Stimulated activated naive CD8-positive, alpha-beta T cell treated with anti-CD3 and anti-CD28 coated beads, Interleukin-15, amount 100 ng/mL, for 72 hours (primary cell): ENCODE measurements around the gene SLIT3.
A peak's percentile ranks its signal among the peaks of the same experiment; 100 is the strongest.

Experiments
- ATAC-seq: fragments of 150-1000 bp; cut with Tn5 transposase; 2 replicates; pipeline ENCODE4 v1.10.0; 2021; ENCODE audit warnings: mild to moderate bottlenecking, moderate library complexity
- DNase-seq, 2 donors: peaks; one replicate each; pipeline ENCODE4 v3.0.0; 2021 to 2022
- H3K27ac Mint-ChIP-seq, 2 donors: one replicate each; pipeline ENCODE4 v1.8.0; 2022; ENCODE audit warnings: mild to moderate bottlenecking in 2 of 2, mixed read lengths in 2 of 2, moderate library complexity in 2 of 2
- H3K27me3 Mint-ChIP-seq: one replicate; pipeline ENCODE4 v1.8.0; 2022; ENCODE audit warnings: mixed read lengths
- H3K4me1 Mint-ChIP-seq: one replicate; pipeline ENCODE4 v1.8.0; 2022; ENCODE audit warnings: mild to moderate bottlenecking, mixed read lengths
- H3K4me3 Mint-ChIP-seq, 2 donors: one replicate each; pipeline ENCODE4 v1.8.0; 2022; ENCODE audit warnings: mild to moderate bottlenecking in 2 of 2, mixed read lengths in 2 of 2, moderate library complexity in 1 of 2
- H3K9me3 Mint-ChIP-seq, 2 donors: one replicate each; pipeline ENCODE4 v1.8.0; 2022; ENCODE audit warnings: mixed read lengths in 2 of 2

The SLIT3 gene

DNA sequence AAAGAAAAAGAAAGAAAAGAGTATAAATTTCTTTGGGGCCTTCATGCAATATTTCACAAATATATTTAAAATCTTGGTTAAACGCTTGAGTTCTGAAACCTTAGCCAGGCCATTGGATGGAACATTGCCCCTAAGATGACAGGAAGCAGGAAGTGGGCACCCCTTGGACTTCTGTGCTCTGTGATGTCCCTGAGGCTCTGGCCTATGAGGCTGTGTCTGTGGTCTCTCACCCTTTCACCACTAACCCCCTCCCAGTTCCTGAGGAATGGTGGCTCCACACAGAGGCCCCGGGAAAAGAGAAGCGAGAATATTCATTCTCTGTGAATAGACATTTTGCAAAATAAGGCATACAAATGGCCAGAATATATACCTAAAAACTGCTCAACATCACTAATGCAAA, 401.3 kb downstream of the SLIT3 start:
- Mint-ChIP-seq H3K27ac (no peak overlapping the region), H3K27me3 (peaks cover 16% of the 10 kb centered on the region), H3K9me3 (no peaks in the 10 kb centered on the region), H3K4me1 (peaks cover 13% of the 10 kb centered on the region), H3K4me3 (no peak overlapping the region)
- no peak for DNase-seq
- no peak for ATAC-seq

DNA sequence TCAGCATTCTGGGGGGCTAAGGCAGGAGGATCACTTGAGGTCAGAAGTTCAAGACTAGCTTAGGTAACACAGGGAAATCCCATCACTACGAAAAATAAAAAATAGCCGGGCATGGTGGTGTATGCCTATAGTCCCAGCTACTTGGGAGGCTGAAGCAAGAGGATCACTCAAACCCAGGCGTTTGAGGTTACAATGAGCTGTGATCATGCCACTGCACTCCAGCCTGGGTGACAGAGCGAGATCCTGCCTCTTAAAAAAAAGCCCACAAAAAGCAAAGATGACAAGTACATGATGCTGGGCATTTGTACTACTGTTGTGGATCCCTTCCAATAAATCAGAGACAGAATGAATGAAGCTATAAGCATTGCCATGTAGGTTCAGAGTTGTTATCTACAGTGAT, 401.7 kb downstream of the SLIT3 start:
- Mint-ChIP-seq H3K27me3 (peaks cover 16% of the 10 kb centered on the region), H3K4me1 (peaks cover 13% of the 10 kb centered on the region), H3K9me3 (no peaks in the 10 kb centered on the region), H3K4me3 (no peak overlapping the region), H3K27ac (no peak overlapping the region)
- ATAC-seq (no peak), DNase-seq (no peak)

DNA sequence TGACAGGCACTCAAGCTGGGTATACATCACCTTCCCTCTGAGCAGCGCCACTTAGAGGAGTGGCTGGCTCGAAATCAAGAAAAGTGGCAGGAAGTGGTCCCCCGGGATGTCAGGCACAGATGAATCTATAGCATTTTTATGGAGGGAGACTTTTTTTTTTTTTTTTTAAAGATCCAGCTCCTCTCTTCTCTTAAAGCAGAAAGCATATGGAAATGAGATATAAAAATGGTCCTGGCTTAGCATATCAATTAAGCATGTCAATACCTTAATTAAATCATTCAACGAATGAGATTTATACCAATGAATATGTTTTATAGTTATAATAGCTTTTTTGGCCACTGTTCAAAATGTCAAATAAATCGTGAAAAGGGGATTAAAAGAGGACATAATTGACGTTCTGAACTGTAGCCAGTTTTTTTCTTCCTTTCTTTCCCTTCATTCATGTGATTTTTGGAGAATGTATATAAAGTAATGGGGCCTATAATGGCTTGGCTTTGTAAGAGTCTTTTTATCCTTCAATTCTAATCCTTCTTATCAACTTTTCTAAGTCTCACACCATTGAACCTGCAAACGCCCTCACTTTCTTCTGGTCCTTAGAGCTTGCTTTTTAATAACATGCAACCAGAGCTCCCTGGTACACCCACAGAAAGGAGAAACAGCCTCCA, 402.6 kb downstream of the SLIT3 start:
- Mint-ChIP-seq H3K4me3 (no peak overlapping the region), H3K4me1 (peaks cover 13% of the 10 kb centered on the region), H3K27ac (no peak overlapping the region), H3K9me3 (no peaks in the 10 kb centered on the region), H3K27me3 (peaks cover 16% of the 10 kb centered on the region)
- no peak for DNase-seq
- ATAC-seq, result no peak

DNA sequence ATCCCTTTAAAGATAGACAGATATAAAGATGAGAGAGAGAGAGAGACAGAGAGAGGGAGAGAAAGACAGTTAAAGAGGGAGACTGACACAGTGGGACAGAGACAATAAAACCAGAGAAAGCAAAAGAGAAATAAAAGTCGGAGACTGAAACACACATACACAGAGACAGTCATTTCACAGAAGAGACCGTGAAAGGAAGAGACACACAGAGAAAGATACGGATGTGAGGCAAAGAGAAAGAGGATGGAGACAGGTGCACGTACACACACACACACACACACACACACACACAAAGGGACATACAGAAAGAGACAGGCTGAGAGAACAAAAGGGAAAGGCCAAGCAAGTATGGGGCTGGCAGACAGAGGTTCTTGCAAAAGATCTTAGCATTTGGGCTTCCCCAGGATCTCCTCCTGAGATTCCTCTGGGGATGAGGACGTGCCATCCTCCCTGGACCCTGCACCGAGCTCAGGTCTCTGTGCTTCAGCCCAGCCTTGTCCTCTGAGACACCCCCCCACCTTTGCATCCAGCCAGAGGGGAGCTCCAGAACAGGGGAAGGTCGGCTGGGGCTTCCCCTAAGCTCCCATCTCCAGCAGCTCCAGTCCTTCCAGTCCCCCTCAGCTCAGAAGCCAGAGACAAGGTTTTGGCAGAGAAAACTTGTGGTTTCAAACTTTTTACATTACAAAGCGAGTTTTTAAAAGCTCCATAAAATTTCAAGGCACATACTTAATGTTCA, 403.4 kb downstream of the SLIT3 start:
- H3K27me3 Mint-ChIP-seq, result peaks cover 16% of the 10 kb centered on the region
- no peak for DNase-seq
- peaks cover 13% of the 10 kb centered on the region for H3K4me1 Mint-ChIP-seq
- peak overlapping the region in 1 of 2 donors; percentile 14 for H3K27ac Mint-ChIP-seq
- H3K9me3 Mint-ChIP-seq, result no peaks in the 10 kb centered on the region
- no peak overlapping the region for H3K4me3 Mint-ChIP-seq
- no peak for ATAC-seq

DNA sequence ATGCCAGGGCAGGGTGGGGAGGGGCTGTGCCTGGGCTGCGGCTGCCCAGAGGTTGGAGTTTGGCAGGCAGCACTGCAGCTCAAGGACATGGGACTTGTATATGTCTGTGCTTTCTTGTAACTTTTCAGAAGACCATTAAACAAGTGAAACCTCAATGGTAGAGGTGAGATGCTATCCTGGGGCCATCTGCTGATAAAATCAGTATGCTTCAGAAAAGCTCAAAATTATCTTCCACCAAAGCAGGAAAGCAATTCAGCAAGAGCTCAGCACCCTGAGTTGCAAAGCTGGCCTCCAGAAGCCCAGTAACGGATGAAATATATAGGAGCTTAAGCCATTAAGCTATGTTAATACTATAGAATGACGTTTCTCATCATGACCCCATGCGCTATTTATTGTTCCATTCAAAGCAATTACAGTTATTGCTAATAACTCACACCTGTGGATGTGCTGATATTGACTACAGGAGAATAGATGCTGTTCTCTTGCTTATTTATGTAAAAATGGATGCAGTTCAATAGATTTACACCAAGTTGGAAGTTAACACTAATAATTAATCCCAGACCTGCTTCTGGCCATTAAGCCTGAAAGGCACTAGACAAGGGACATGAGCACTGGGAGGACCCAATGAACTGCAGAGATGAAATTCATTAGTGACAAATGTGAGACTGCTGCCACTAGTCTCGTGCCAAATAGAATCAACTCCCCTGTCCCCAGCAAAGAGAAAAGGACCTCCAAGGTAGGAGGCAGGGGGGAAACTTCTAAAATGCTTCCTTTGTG, 405.5 kb downstream of the SLIT3 start:
- H3K4me3 Mint-ChIP-seq, result no peak overlapping the region
- no peaks in the 10 kb centered on the region for H3K9me3 Mint-ChIP-seq

DNA sequence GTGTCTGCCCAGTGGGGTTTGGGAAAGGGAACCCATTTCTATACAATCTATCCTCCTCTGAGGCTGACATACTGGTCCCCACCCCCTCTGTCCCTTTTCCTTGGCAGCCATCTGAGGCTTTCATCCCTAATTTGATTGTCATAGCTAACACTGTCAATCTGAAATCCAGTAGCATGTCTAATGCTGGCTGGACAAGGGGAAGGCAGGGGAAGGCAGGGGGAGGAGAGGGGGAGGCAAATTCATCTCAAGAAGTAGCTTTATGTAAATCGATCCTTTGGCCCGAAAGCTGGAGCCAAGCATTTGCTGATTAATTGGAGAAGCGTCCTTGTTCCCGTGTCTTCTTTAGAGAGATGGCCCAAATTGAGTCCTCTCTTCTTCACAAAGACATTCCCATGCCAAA, 407.7 kb downstream of the SLIT3 start:
- ATAC-seq (no peak), DNase-seq (no peak)
- Mint-ChIP-seq H3K9me3 (no peaks in the 10 kb centered on the region), H3K27me3 (peaks cover 27% of the 10 kb centered on the region), H3K27ac (no peak overlapping the region), H3K4me3 (no peak overlapping the region), H3K4me1 (no peaks in the 10 kb centered on the region)

More for the DNA sequence above, 405.5 kb downstream of the SLIT3 start:
- ATAC-seq (no peak), DNase-seq (no peak)
- Mint-ChIP-seq H3K27me3 (peaks cover 27% of the 10 kb centered on the region), H3K4me1 (peaks cover 13% of the 10 kb centered on the region), H3K27ac (peak overlapping the region in 1 of 2 donors; percentile 50)

DNA sequence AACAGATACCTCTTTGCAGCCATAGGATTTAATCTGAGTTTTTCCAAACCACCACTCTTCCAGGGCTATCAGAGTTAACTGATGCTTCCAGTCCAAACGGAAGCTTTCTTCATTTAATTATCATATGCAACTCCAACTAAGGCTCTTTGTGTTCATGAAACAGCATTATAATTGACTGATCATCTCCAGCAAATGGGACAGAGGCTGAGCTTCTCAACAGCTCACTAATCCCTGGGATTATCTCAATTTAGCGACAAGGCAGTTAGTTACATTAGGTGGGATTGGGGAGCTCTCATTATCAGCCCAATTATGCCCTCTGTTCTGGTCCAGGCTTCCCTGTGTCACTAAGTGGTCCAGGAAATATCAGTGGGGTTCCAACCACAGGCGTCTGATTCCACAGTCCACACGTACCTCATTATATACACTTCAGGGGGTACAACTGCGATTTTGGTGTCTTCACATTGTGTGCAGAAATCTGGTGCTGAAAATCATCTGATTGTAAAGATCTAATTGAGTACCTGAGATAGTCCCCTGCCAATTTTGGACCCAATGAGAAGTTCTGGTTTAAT, 408.2 kb downstream of the SLIT3 start:
- Mint-ChIP-seq H3K27me3 (peaks cover 27% of the 10 kb centered on the region), H3K27ac (no peak overlapping the region), H3K9me3 (no peaks in the 10 kb centered on the region), H3K4me1 (no peaks in the 10 kb centered on the region), H3K4me3 (no peak overlapping the region)
- ATAC-seq (no peak), DNase-seq (no peak)

DNA sequence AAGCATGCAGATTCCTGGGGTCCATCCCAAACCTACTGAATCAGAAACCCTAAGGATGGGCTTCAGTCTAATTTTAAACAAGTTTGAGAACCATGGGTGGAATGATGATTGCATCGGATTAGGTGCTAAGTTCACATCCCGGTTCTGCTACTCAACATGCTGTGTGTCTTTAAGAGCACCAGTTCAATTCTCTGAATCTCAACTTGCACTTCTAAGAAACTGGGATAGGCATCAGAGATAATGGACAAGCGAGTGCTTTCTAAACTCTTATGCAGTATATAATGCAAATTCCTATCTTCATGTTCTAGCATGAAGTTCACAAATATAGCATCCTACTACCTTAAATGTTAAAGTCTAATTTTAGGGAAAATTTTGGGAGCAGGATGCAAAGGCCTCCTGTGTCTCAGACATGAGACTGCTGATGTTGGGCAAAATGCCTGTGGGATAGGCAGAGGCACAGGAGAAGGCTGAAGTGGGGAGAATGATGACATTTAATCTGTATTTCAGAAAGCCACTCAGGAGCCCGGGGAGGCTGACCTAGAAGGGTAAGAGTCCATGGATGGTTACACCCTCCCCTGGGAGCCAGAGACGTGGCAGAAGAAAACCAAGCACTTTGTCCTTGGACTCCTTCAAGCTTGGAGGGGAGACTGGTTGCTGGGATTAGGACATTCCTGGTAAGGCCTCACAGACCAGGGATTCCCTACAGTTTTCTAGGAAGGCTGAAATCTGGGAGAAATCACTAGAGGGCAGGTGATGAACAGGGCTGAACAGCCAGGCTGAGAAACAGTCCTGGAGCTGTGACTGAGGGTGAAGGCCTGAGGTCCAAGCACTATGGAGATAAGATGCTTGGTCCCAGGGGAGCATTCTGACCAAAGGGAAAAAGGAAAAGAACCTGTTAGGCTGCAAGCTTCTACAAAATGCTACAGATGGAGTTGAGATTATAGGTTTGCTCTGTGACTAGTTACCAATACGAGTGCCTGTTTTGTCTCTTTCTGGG, 409.8 kb downstream of the SLIT3 start:
- Mint-ChIP-seq H3K27me3 (peaks cover 11% of the 10 kb centered on the region), H3K4me1 (no peaks in the 10 kb centered on the region), H3K27ac (no peak overlapping the region), H3K4me3 (no peak overlapping the region), H3K9me3 (no peaks in the 10 kb centered on the region)
- DNase-seq (no peak), ATAC-seq (no peak)

DNA sequence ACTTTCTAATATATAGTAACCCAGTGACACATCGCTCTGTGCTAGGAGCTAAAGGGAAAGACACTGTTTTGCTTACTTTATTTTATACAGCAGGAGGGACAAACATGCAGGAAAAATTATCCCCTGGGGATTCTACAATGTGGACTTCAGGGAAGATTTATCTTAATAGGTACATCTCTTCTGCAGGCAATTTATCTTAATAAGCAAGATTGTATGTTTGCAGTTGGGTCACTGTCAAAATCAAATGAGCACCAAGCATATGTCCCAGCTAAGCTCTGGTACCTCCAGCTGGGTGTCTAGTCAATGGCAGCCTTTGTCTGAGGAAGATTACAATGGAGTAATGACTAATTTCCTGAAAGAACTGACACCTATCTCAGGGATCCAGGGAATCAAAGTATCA, 411.9 kb downstream of the SLIT3 start:
- Mint-ChIP-seq H3K27me3 (peaks cover 10% of the 10 kb centered on the region), H3K9me3 (no peaks in the 10 kb centered on the region), H3K4me3 (no peak overlapping the region), H3K4me1 (no peaks in the 10 kb centered on the region), H3K27ac (no peak overlapping the region)
- ATAC-seq (no peak), DNase-seq (no peak)

DNA sequence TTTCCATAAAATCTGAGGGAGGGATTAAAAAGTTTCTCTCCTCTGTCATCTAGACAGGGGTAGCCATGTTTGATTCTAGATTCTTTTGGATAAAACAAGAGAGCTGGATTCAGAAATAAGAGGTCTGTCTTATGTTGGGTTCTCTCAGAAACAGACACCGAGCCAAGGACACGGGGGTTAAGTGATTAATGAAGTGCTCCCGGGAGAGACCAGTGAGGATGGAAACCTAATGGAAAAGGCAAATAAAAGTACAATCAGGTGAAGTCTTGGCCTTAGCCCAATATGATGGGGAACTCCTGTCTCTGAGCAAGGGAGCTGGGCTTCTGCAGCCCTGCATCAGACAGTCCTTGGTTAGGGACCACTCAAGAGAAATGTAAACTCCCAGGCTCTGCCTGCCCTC, 413.0 kb downstream of the SLIT3 start:
- DNase-seq (no peak), ATAC-seq (no peak)
- no peak overlapping the region for H3K27ac Mint-ChIP-seq
- H3K4me3 Mint-ChIP-seq, result no peak overlapping the region
- no peaks in the 10 kb centered on the region for H3K4me1 Mint-ChIP-seq
- H3K27me3 Mint-ChIP-seq, result peaks cover 10% of the 10 kb centered on the region
- no peaks in the 10 kb centered on the region for H3K9me3 Mint-ChIP-seq

DNA sequence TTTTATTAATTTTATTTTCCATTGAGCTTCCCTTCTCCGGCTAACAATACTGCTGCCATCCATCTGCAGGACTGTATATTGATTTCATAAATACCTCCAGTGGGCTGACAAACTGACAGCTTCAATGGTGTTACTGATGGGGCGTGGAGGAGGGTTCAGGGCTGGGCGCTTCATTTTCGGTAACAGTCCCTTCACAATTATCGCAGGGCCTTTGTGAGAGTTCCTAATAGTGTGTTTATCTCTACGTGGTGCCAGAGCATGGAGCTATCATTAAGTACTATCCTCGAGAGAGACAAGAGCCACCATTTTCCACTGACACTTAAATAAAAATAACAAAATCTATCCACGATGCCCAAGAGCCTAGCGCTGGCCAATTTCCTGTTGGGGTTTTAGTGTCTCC, 414.8 kb downstream of the SLIT3 start:
- ATAC-seq (no peak), DNase-seq (no peak)
- no peaks in the 10 kb centered on the region for H3K9me3 Mint-ChIP-seq
- H3K27me3 Mint-ChIP-seq, result peaks cover 3% of the 10 kb centered on the region
- no peak overlapping the region for H3K27ac Mint-ChIP-seq
- no peaks in the 10 kb centered on the region for H3K4me1 Mint-ChIP-seq
- H3K4me3 Mint-ChIP-seq, result no peak overlapping the region

DNA sequence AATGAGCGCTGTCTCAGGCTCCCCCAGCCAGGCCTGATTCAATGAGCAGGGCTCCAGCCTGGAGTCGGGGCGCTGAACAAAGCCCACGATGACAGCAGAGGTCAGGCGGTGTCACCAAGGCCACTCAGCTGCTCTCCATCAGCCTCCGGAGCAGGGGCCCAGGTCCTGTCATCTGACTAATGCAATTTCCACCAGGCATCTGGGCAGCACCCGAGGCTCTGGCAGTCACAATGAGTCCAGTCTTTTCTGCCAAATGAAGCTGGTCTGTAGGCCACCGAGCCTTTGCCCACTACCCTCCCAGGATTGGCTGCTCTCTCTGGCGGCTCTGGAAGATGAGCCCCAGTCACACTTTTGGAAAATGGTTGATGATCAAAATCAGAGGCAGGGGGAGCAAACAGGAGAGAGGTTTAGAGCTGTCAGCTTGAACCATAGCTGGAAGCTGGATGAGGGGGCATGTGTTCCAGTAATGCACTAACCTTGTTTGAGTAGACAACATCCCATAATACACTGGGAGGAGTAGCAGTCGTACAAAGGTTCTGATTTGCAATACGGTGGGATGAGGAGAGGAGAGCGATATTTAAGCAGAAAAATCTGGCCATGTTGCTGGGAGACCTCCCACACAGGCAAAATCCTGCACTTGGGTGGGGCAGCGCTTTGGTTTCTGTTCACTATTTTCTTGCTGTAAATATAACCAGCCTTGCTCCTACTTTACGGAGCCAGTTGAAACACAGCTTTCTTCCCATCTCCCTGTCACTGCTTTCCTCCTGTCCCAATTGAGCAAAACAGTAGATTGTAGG, 415.4 kb downstream of the SLIT3 start:
- Mint-ChIP-seq H3K4me3 (no peak overlapping the region), H3K27ac (no peak overlapping the region), H3K4me1 (no peaks in the 10 kb centered on the region), H3K27me3 (peaks cover under 1% of the 10 kb centered on the region), H3K9me3 (no peaks in the 10 kb centered on the region)
- DNase-seq (no peak), ATAC-seq (no peak)

DNA sequence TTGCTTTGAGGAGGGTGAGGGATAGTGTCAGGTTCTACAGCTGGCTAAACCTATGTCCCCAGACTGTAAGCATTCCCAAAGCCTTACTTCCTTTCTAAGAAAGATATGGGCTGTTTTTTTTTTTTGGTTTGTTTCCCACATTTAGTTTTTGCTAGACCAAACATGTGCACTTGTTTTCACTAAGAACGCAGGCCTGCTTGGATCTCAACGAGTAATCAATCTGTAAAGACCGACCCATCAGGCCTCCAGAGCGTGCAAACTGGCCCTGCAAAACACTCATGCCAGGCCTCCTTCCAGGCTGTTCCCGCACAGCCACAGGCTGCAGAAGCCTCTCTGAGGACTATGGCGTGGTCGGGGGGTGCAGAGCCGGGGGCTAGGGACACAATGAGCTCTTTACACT, 416.9 kb downstream of the SLIT3 start:
- no peaks in the 10 kb centered on the region for H3K9me3 Mint-ChIP-seq
- ATAC-seq, result no peak

DNA sequence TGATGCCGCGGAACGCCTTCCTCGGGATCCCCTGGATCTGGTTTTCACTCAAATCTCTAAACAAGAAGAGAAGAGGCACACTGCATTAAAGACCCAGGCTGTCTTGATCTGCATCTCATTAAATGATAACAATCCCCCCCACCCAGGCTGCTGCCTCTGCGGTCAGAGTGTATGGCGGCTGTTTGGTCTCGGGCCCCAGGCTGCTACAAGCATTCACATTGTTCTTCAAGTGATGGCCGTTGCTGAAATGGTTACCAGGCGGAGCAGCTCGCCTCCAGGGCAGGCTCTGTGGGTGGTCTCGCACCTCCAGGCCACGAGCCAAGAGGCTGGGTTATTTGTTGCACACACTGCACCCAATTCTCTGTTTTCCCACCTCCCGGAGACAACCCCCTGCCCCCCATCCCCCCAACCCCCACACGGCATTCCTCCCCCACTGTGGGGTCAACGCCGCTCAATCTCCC, 417.6 kb downstream of the SLIT3 start:
- DNase-seq, result no peak
- no peaks in the 10 kb centered on the region for H3K9me3 Mint-ChIP-seq
- H3K27me3 Mint-ChIP-seq, result peaks cover 9% of the 10 kb centered on the region
- H3K27ac Mint-ChIP-seq, result peak overlapping the region in 1 of 2 donors; percentile 8
- no peak overlapping the region for H3K4me3 Mint-ChIP-seq
- ATAC-seq, result no peak
- H3K4me1 Mint-ChIP-seq, result no peaks in the 10 kb centered on the region

More for the DNA sequence above, 416.9 kb downstream of the SLIT3 start:
- no peak for DNase-seq
- no peak overlapping the region for H3K27ac Mint-ChIP-seq
- H3K4me1 Mint-ChIP-seq, result no peaks in the 10 kb centered on the region
- H3K4me3 Mint-ChIP-seq, result no peak overlapping the region
- H3K27me3 Mint-ChIP-seq, result peaks cover 9% of the 10 kb centered on the region
